Measurements from ENCODE around the gene KCNN3. TPM values are rescaled to one million over a fixed set of nuclear protein-coding genes. Genes with fewer than 3 reads are reported as not detected.

KCNN3 gene
- total RNA-seq, 2 experiments from 2014 or later: 0.11 TPM; not detected in 1

GRCh38 chr1:154859151-154859785, 10.8 kb downstream of the KCNN3 start:
- no peak for TF ChIP-seq CTCF (IDR thresholded peaks at IDR 0.05)
- no peak for DNase-seq
- Mint-ChIP-seq H3K4me1 (ENCODE audit: low read depth) (peaks cover 32% of the 10 kb centered on the region), H3K27me3 (peaks cover 8% of the 10 kb centered on the region), H3K36me3 (ENCODE audit: low read depth) (no peaks in the 10 kb centered on the region), H3K4me3 (no peak overlapping the region), H3K27ac (no peak overlapping the region), H3K9me3 (no peaks in the 10 kb centered on the region)
- POLR2A ChIA-PET: interaction anchor here (0.9 to 1.7 kb wide), 4 partner anchors 11 to 85 kb away, joined by 3 to 7 read pairs (median 3); no protein-coding TSS in a partner anchor
- CTCF ChIA-PET: interaction anchor here (1.1 to 3.3 kb wide), 5 partner anchors 12 to 299 kb away, joined by 3 to 10 read pairs (median 3); no protein-coding TSS in a partner anchor
- intact Hi-C loops (cut with micrococcal nuclease): no loop called here
- no peak for ATAC-seq

- H3K4me3 Mint-ChIP-seq: no peak overlapping the region
- H3K9me3 Mint-ChIP-seq: no peaks in the 10 kb centered on the region
- H3K27ac Mint-ChIP-seq: no peak overlapping the region
- peaks cover 25% of the 10 kb centered on the region for H3K4me1 Mint-ChIP-seq (ENCODE audit: low read depth)
- POLR2A ChIA-PET: interaction anchor here (0.7 kb wide), 1 partner anchor 8 kb away, joined by 3 read pairs; no protein-coding TSS in a partner anchor
- no peak for TF ChIP-seq CTCF (IDR thresholded peaks at IDR 0.05)
- CTCF ChIA-PET: interaction anchor here (1.1 to 3.3 kb wide), 3 partner anchors 21 to 98 kb away, joined by 3 to 10 read pairs (median 3); no protein-coding TSS in a partner anchor
- H3K36me3 Mint-ChIP-seq (ENCODE audit: low read depth): no peaks in the 10 kb centered on the region
- DNase-seq (no peak), ATAC-seq (peak; percentile 32)
- intact Hi-C loops (cut with micrococcal nuclease): no loop called here
- peaks cover 8% of the 10 kb centered on the region for H3K27me3 Mint-ChIP-seq
These were observed 12.5 kb downstream of the KCNN3 start for GRCh38 chr1:154857441-154858215.

GRCh38 chr1:154857022-154857421, 13.1 kb downstream of the KCNN3 start:
- Mint-ChIP-seq H3K36me3 (ENCODE audit: low read depth) (no peaks in the 10 kb centered on the region), H3K27me3 (peaks cover 8% of the 10 kb centered on the region), H3K4me1 (ENCODE audit: low read depth) (peaks cover 25% of the 10 kb centered on the region), H3K4me3 (no peak overlapping the region), H3K9me3 (no peaks in the 10 kb centered on the region), H3K27ac (no peak overlapping the region)
- intact Hi-C loops (cut with micrococcal nuclease): no loop called here
- POLR2A ChIA-PET: interaction anchor here (0.7 to 1.3 kb wide), 2 partner anchors 9 to 61 kb away, joined by 3 read pairs; no protein-coding TSS in a partner anchor
- DNase-seq (no peak), ATAC-seq (no peak)
- CTCF ChIA-PET: interaction anchor here (1.1 to 3.3 kb wide), 3 partner anchors 21 to 89 kb away, joined by 3 to 10 read pairs (median 3); no protein-coding TSS in a partner anchor
- TF ChIP-seq CTCF (IDR thresholded peaks at IDR 0.05): no peak

GRCh38 chr1:154856544-154856943, 13.5 kb downstream of the KCNN3 start:
- Mint-ChIP-seq H3K4me1 (ENCODE audit: low read depth) (peaks cover 25% of the 10 kb centered on the region), H3K36me3 (ENCODE audit: low read depth) (no peaks in the 10 kb centered on the region), H3K27me3 (peaks cover 6% of the 10 kb centered on the region), H3K4me3 (no peak overlapping the region), H3K9me3 (no peaks in the 10 kb centered on the region), H3K27ac (no peak overlapping the region)
- ChIA-PET CTCF (interaction anchor here (0.9 to 1.4 kb wide), 4 partner anchors 20 to 89 kb away, joined by 3 read pairs; no protein-coding TSS in a partner anchor), POLR2A (interaction anchor here (0.7 to 1.3 kb wide), 2 partner anchors 9 to 60 kb away, joined by 3 read pairs; no protein-coding TSS in a partner anchor)
- intact Hi-C loops (cut with micrococcal nuclease): no loop called here
- no peak for DNase-seq
- ATAC-seq: no peak
- TF ChIP-seq CTCF (IDR thresholded peaks at IDR 0.05): no peak

Data from activated CD8-positive, alpha-beta T cell treated with anti-CD3 and anti-CD28 coated beads for 36 hours (primary cell).